HUES64 (cell line): Measurements from ENCODE around the gene SFMBT1.
"Not testable (repeated sequence)": the region's sequence is repeated elsewhere in the genome, so short reads cannot be mapped to it uniquely, and the experiment has no call there.

Source experiments
- H3K27ac ChIP-seq: 2 replicates; pipeline ENCODE4 v1.7.0; 2013; ENCODE audit warnings: low read depth, low read length, inconsistent platforms
- H3K27me3 ChIP-seq: 2 replicates; pipeline ENCODE4 v1.6.1; 2013; ENCODE audit warnings: mild to moderate bottlenecking, low read length; ENCODE audit not compliant: insufficient read depth
- H3K36me3 ChIP-seq: 2 replicates; pipeline ENCODE4 v1.6.1; 2013; ENCODE audit warnings: mild to moderate bottlenecking, low read length; ENCODE audit not compliant: insufficient read depth
- H3K4me1 ChIP-seq: 2 replicates; pipeline ENCODE4 v1.6.1; 2013; ENCODE audit warnings: mild to moderate bottlenecking, low read length, moderate library complexity; ENCODE audit not compliant: insufficient read depth
- H3K4me3 ChIP-seq: 2 replicates; pipeline ENCODE4 v1.5.1; 2013; ENCODE audit warnings: mild to moderate bottlenecking, low read length, moderate library complexity
- H3K9ac ChIP-seq: 2 replicates; pipeline ENCODE4 v1.6.1; 2013; ENCODE audit warnings: mild to moderate bottlenecking, low read depth, low read length
- H3K9me3 ChIP-seq: 2 replicates; pipeline ENCODE4 v1.6.1; 2013; ENCODE audit warnings: low read depth, low read length; ENCODE audit not compliant: insufficient read depth
- WGBS: fragments of 150-250, 120-280 bp; methylation state at CpG from one replicate; pipeline ENCODE4 v1.1.7; 2013; ENCODE audit warnings: missing lambda C conversion rate; 5-methylcytosine and 5-hydroxymethylcytosine counted together

The SFMBT1 gene

DNA sequence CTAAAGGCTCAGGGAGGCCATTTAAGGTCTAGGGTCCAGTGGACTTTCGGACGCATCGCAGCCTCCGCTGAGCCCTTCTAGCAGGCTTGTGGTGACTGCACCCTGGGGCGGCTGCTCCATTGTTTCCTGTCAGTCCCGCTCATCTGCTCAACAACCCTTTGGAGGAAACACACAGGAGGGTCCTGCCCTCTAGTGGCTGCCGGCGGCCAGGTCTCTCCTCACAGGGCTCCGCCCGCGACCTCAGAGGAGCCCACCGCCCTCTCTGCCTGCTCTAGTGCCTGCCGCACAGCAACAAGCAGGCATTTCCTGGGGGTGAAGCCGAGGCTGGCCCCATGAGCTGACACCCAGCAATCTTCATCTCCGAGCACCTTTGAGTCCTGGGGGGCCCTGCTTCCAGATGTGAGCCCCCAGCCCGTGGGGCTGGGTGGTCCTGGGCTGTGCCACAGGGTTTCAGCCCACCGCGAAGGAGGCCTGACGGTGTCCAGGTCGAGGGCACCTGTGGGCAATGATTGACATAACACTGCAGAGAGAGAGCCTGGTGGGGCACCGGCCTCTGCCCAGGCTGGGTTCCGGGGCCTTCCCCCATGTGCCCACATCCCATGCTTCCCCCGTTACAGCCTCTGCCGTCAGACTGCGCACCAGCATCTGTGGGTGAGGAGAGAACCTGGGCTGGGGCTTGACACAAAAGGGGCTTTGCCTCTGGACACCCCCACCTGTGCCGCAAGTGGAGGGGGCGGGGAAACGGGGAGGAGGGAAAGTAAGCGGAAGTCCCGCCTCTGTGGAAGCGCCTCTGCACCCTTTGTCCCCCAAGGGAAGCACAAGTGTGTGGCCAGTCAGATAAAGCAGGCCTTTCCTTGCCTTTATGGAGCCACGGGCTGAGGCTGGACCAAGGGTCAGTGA is 27.0 kb upstream of the SFMBT1 start:
- Histone ChIP-seq H3K4me3 (peak overlapping the region; percentile 55), H3K9me3 (no peaks in the 10 kb centered on the region), H3K27me3 (0 out of 2 replicates have a peak, but pooled peaks cover 5% of the 10 kb centered on the region), H3K9ac (peak overlapping the region; percentile 49), H3K27ac (no peak overlapping the region), H3K4me1 (peaks cover 14% of the 10 kb centered on the region; the same call in 1 of the 2 replicates), H3K36me3 (no peaks in the 10 kb centered on the region)
- WGBS, result 30% methylated on average over 32 of the region's 32 CpGs

GRCh38 chr3:53071882-53072431 is 26.1 kb upstream of the SFMBT1 start:
- 89% methylated on average over 11 of the region's 11 CpGs for WGBS
- H3K4me3 ChIP-seq, result no peak overlapping the region
- no peaks in the 10 kb centered on the region for H3K36me3 ChIP-seq
- H3K9me3 ChIP-seq, result no peaks in the 10 kb centered on the region
- 0 out of 2 replicates have a peak, but pooled peaks cover 5% of the 10 kb centered on the region for H3K27me3 ChIP-seq
- H3K27ac ChIP-seq, result no peak overlapping the region
- no peak overlapping the region for H3K9ac ChIP-seq
- H3K4me1 ChIP-seq, result peaks cover 14% of the 10 kb centered on the region; the same call in 1 of the 2 replicates

DNA sequence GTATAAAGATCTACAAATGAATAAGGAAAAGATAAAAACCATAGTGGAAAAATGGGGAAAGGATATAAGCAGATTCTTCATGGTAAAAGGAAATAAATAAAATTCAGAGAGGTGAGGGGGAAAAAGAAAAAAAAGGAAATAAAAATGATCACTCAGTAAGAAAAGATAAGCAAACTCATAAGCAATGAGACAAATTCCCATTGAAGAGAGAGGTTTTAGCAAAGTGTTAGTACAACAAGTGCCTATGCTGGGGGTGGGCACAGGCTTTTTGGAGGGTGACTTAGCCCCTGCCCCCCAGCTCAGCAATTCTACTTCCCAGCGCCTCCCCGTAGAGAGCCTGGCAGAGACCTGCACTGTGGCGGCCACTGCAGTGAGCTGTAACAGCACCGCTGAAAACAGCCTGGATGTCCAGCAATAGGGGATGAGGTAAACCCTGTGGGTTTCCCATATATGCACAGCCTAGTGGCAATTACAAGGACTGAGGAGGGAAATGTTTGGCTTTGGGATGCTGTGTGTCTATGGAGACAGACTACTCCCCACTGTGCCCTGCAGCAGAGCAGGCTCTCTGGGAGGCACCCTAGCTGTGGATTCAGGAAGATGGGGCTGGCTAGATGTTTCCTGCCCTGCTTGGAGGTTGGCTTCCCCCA is 23.7 kb upstream of the SFMBT1 start:
- H3K9ac ChIP-seq, result no peak overlapping the region
- H3K4me3 ChIP-seq, result no peak overlapping the region
- WGBS, result 62% methylated on average over 4 of the region's 4 CpGs
- H3K36me3 ChIP-seq, result no peaks in the 10 kb centered on the region
- H3K4me1 ChIP-seq, result peaks cover 14% of the 10 kb centered on the region; the same call in 1 of the 2 replicates
- no peak overlapping the region for H3K27ac ChIP-seq
- H3K27me3 ChIP-seq, result 0 out of 2 replicates have a peak, but pooled peaks cover 5% of the 10 kb centered on the region
- no peaks in the 10 kb centered on the region for H3K9me3 ChIP-seq

GRCh38 chr3:53068176-53068575 is 22.3 kb upstream of the SFMBT1 start:
- H3K4me1 ChIP-seq, result peaks cover 8% of the 10 kb centered on the region; the same call in 1 of the 2 replicates
- no peak overlapping the region for H3K9ac ChIP-seq
- 90% methylated on average over 3 of the region's 3 CpGs for WGBS
- H3K9me3 ChIP-seq, result no peaks in the 10 kb centered on the region
- 0 out of 2 replicates have a peak, but pooled peaks cover 5% of the 10 kb centered on the region for H3K27me3 ChIP-seq
- no peak overlapping the region for H3K4me3 ChIP-seq
- no peak overlapping the region for H3K27ac ChIP-seq
- H3K36me3 ChIP-seq, result no peaks in the 10 kb centered on the region

DNA sequence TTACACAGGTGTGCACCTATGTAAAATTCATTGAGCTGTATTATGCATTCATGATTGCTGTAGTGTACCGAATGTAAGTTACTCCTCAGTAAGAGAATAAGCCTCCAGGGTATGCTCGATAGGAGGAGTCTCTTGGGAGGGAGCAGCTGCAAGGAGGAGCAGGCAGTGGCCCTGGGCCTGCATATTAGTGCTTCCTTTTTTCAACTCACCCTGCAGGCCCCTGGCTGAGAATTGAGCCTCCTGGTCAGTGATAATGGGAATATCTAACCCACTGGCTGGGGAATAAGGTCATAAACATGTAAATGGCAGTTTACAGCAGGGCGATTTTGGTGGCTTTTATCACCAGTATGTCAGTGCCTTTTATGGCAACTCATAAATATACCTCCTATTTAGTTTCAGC is 21.7 kb upstream of the SFMBT1 start:
- H3K36me3 ChIP-seq, result no peaks in the 10 kb centered on the region
- WGBS, result 79% methylated on average over 3 of the region's 3 CpGs
- no peak overlapping the region for H3K4me3 ChIP-seq
- no peaks in the 10 kb centered on the region for H3K9me3 ChIP-seq
- H3K4me1 ChIP-seq, result peaks cover 4% of the 10 kb centered on the region; the same call in 1 of the 2 replicates
- no peak overlapping the region for H3K27ac ChIP-seq
- 0 out of 2 replicates have a peak, but pooled peaks cover 5% of the 10 kb centered on the region for H3K27me3 ChIP-seq
- H3K9ac ChIP-seq, result no peak overlapping the region

DNA sequence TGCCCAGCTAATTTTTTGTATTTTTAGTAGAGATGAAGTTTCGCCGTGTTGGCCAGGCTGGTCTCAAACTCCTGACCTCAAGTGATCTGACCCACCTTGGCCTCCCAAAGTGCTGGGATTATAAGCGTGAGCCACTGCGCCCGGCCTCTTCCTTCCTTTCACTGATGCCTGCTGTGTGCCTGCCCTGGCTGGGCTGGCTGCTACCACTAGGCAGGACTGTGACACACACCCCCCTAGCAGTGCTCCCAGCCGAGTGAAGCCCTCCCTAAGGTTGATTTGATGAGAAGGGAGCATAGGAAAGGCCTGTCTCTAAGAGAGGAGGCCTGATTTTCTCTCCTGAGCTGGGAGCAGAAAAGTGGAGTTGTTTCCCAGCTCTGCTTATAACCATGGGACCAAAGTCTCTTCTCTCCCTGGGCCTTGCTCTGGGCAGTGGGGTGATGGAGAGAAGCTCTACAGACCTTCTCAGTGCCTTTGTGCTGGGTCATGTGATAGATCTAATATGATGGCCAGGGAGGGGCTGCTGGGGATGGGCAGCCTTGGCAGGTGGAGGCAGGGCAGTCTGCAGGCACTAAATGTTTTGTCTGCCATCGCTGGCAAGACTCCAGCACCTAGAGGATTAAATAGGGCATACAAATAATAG is 20.1 kb upstream of the SFMBT1 start:
- Histone ChIP-seq H3K27ac (no peak overlapping the region), H3K27me3 (no peaks in the 10 kb centered on the region), H3K9ac (no peak overlapping the region), H3K4me1 (no peaks in the 10 kb centered on the region), H3K9me3 (no peaks in the 10 kb centered on the region), H3K36me3 (no peaks in the 10 kb centered on the region), H3K4me3 (no peak overlapping the region)
- 90% methylated on average over 7 of the region's 7 CpGs for WGBS

- no peaks in the 10 kb centered on the region for H3K36me3 ChIP-seq
- no peaks in the 10 kb centered on the region for H3K9me3 ChIP-seq
- WGBS, result 83% methylated on average over 2 of the region's 2 CpGs
Measured at GRCh38 chr3:53062905-53063304, 17.0 kb upstream of the SFMBT1 start.

DNA sequence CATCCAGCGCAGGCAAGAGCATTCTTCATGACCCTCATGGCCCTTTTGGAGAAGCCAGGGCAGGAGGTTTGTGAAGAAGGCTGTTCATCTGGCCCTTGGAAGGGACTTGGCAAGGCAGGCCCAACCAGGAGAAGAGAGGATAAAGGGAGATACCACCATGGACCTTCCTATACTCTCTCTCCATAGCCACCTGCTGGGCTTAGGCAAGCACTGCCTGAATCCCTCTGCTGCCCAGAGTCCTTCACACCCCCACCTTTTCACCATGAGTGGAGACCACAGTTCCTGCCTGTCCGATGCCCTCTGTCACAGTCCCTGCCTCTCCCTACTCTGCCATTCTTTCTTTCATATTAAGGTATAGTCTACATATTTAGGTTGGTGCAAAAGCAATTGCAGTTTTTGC is 10.6 kb upstream of the SFMBT1 start:
- Histone ChIP-seq H3K36me3 (no peaks in the 10 kb centered on the region), H3K27ac (no peak overlapping the region), H3K27me3 (no peaks in the 10 kb centered on the region; the same call in 1 of the 2 replicates), H3K4me3 (no peak overlapping the region), H3K9me3 (no peaks in the 10 kb centered on the region), H3K9ac (no peak overlapping the region), H3K4me1 (no peaks in the 10 kb centered on the region)
- 83% methylated on average over 2 of the region's 2 CpGs for WGBS

More at GRCh38 chr3:53062905-53063304, 17.0 kb upstream of the SFMBT1 start:
- H3K4me3 ChIP-seq, result no peak overlapping the region
- no peak overlapping the region for H3K9ac ChIP-seq
- H3K4me1 ChIP-seq, result no peaks in the 10 kb centered on the region
- no peak overlapping the region for H3K27ac ChIP-seq
- no peaks in the 10 kb centered on the region for H3K27me3 ChIP-seq

DNA sequence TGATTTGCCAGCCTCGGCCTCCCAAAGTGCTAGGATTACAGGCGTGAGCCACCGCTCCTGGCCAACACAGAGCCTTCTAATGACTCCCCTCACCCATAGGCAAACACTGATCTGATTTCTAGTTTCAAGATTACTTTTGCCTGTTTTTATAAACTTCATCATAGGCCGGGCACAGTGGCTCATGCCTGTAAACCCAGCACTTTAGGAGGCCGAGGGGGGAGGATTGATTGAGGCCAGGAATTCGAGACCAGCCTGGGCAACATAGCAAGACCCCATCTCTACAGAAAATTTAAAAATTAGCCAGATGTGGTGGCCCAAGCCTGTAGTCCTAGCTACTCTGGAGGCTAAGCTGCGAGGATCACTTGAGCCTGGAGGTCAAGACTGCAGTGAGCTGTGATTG is 8.4 kb upstream of the SFMBT1 start:
- H3K4me1 ChIP-seq, H3K9me3 ChIP-seq, H3K27me3 ChIP-seq, H3K27ac ChIP-seq, H3K4me3 ChIP-seq, H3K9ac ChIP-seq, H3K36me3 ChIP-seq: not testable (repeated sequence)
- WGBS, result 75% methylated on average over 7 of the region's 7 CpGs

GRCh38 chr3:53051929-53052328 is 6.1 kb upstream of the SFMBT1 start:
- Histone ChIP-seq H3K4me3 (no peak overlapping the region), H3K36me3 (no peaks in the 10 kb centered on the region), H3K9me3 (no peaks in the 10 kb centered on the region), H3K27ac (no peak overlapping the region), H3K27me3 (peaks cover 19% of the 10 kb centered on the region), H3K4me1 (no peaks in the 10 kb centered on the region), H3K9ac (no peak overlapping the region)
- 87% methylated on average over 2 of the region's 2 CpGs for WGBS
